Erythroblast (primary cell): ENCODE data around the gene HDAC10.

ENCODE experiments used
- GATA1 ChIP-seq: IDR thresholded peaks from 2 replicates; pipeline ENCODE4 v1.6.1; 2011; ENCODE audit warnings: low read depth, mild to moderate bottlenecking, control low read depth, low read length, moderate library complexity
- POLR2A ChIP-seq: IDR thresholded peaks from 2 replicates; pipeline ENCODE4 v1.6.1; 2011; ENCODE audit warnings: mild to moderate bottlenecking, low read length

GRCh38 chr22:50281384-50281760, 30.3 kb upstream of the HDAC10 start:
- TF ChIP-seq POLR2A: no peak
- no peak for TF ChIP-seq GATA1
